T-cell (primary cell): ENCODE data around the gene C1orf159. TPM values are rescaled to one million over a fixed set of nuclear protein-coding genes. Genes with fewer than 3 reads are reported as not detected.

Experiments used
- ATAC-seq, 4 experiments: fragments of 200-7000 bp in 3 of 4; fragments of 150-1000 bp in 1 of 4; cut with Tn5 transposase; replicated peaks in 1 of 4; 1 replicate in 3 of 4; 2 replicates in 1 of 4; pipeline ENCODE4 v1.10.0; 2021; ENCODE audit warnings: moderate library complexity in 3 of 4, mild to moderate bottlenecking in 2 of 4, moderate number of reproducible peaks in 1 of 4
- CTCF ChIA-PET, 2 donors: fragments of 300-600 bp; sonication (Branson Sonifier 250); formaldehyde crosslinking; loops; one replicate each; lab custom pipeline; 2022; ENCODE audit warnings: antibody characterized with exemption in 2 of 2; lab: Charles Lee
- POLR2A ChIA-PET, 2 donors: fragments of 300-600 bp; sonication (Branson Sonifier 250); formaldehyde crosslinking; loops; one replicate each; lab custom pipeline; 2022; ENCODE audit warnings: antibody characterized with exemption in 2 of 2; lab: Charles Lee
- DNase-seq, 35 experiments: peaks; one replicate each; pipeline versions ENCODE4 v3.0.0 to v3.0.0-alpha.2; 2013 to 2023
- H3K27ac ChIP-seq: one replicate; pipeline ENCODE4 v1.5.1; 2013; ENCODE audit warnings: low read length
- H3K27me3 ChIP-seq, 2 experiments: replicated peaks in 1 of 2; 1 replicate in 1 of 2; 2 replicates in 1 of 2; pipeline versions ENCODE4 v1.6.1 to v1.7.0; 2013; ENCODE audit warnings: low read length in 1 of 2, mixed read lengths in 1 of 2; ENCODE audit not compliant: control insufficient read depth in 2 of 2, insufficient read depth in 2 of 2; ENCODE audit errors: extremely low read depth in 1 of 2
- H3K36me3 ChIP-seq, 2 donors: 1 replicate in 1 of 2; 2 replicates in 1 of 2; pipeline versions ENCODE4 v1.6.1 to v1.7.0; 2013; ENCODE audit warnings: low read length in 1 of 2; ENCODE audit not compliant: control insufficient read depth in 2 of 2, insufficient read depth in 1 of 2; ENCODE audit errors: extremely low read depth in 1 of 2
- H3K4me1 ChIP-seq, 2 experiments: 1 replicate in 1 of 2; 2 replicates in 1 of 2; pipeline versions ENCODE4 v1.6.1 to v1.7.0; 2013; ENCODE audit warnings: low read length in 2 of 2, mixed read lengths in 1 of 2; ENCODE audit not compliant: insufficient read depth in 2 of 2, control insufficient read depth in 1 of 2; ENCODE audit errors: extremely low read depth in 1 of 2
- H3K4me3 ChIP-seq, 2 donors: 1 replicate in 1 of 2; 2 replicates in 1 of 2; pipeline versions ENCODE4 v1.5.1 to v1.7.0; 2013; ENCODE audit warnings: mild to moderate bottlenecking in 2 of 2, low read length in 1 of 2, moderate library complexity in 1 of 2; ENCODE audit not compliant: control insufficient read depth in 1 of 2; ENCODE audit errors: extremely low read depth in 1 of 2
- H3K9me3 ChIP-seq: 2 replicates; pipeline ENCODE4 v1.7.0; 2013
- H3K27ac Mint-ChIP-seq, 2 donors: one replicate each; pipeline ENCODE4 v1.8.0; 2020 to 2021; ENCODE audit warnings: mild to moderate bottlenecking in 2 of 2, mixed read lengths in 2 of 2
- H3K27me3 Mint-ChIP-seq, 2 donors: one replicate each; pipeline ENCODE4 v1.8.0; 2021 to 2022; ENCODE audit warnings: mixed read lengths in 2 of 2
- H3K36me3 Mint-ChIP-seq: one replicate; pipeline ENCODE4 v1.8.0; 2021; ENCODE audit warnings: mixed read lengths
- H3K4me1 Mint-ChIP-seq, 3 donors: one replicate each; pipeline ENCODE4 v1.8.0; 2020 to 2022; ENCODE audit warnings: mixed read lengths in 3 of 3, mild to moderate bottlenecking in 1 of 3
- H3K4me3 Mint-ChIP-seq, 3 donors: one replicate each; pipeline ENCODE4 v1.8.0; 2020 to 2022; ENCODE audit warnings: mild to moderate bottlenecking in 3 of 3, mixed read lengths in 3 of 3, moderate library complexity in 3 of 3
- H3K9me3 Mint-ChIP-seq, 3 donors: one replicate each; pipeline ENCODE4 v1.8.0; 2020 to 2022; ENCODE audit warnings: mixed read lengths in 3 of 3
- WGBS: methylation state at CpG from one replicate; pipeline ENCODE4 v1.1.5; 2013; ENCODE audit warnings: missing lambda C conversion rate; ENCODE audit not compliant: insufficient coverage; 5-methylcytosine and 5-hydroxymethylcytosine counted together
- total RNA-seq, 35 experiments: library from RNA in 6 of 35; stranded (reverse) in 6 of 35; fragments of 120-200 nt in 1 of 35; gene quantifications; one replicate each; pipeline versions ENCODE4 v1.2.1 to v1.2.4 and lab custom pipeline; 2013 to 2026

C1orf159 gene
- total RNA-seq, 5 donors from 2014 or later (not counting 1 experiment from before 2014, with no cell fraction given) = 20.4 to 37.7 (median 22.5) TPM

DNA sequence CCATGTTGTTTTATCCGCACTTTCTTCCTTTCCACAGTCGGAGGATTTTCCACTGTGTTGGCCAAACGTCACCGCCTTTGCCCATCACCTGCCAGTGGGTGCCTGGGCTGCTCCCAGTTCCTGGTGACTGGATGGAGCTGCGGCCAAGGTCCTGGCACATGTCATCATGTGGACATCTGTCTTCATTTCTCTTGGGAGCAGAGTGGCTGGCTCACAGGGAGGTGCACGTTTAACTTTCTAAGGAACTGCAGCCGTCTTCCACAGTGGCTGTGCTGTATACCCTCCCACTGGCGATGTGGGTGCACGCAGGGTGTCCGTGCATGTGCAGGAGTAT, 22.3 kb downstream of the C1orf159 start:
- Mint-ChIP-seq H3K9me3 (no peaks in the 10 kb centered on the region), H3K4me1 (peaks cover 2 to 9% (median 7%) of the 10 kb centered on the region in 3 donors), H3K27ac (no peak overlapping the region), H3K36me3 (peaks cover 3% of the 10 kb centered on the region), H3K27me3 (no peaks in the 10 kb centered on the region), H3K4me3 (no peak overlapping the region)
- CTCF ChIA-PET = no interaction called here
- peaks cover 0 to 2% of the 10 kb centered on the region in 2 experiments for H3K4me1 ChIP-seq
- no peak overlapping the region for H3K27ac ChIP-seq
- no peak for ATAC-seq
- DNase-seq = no peak
- H3K9me3 ChIP-seq = no peaks in the 10 kb centered on the region
- H3K4me3 ChIP-seq = no peak overlapping the region
- no peaks in the 10 kb centered on the region for H3K36me3 ChIP-seq
- POLR2A ChIA-PET = no interaction called here
- H3K27me3 ChIP-seq = no peaks in the 10 kb centered on the region
- 85% methylated on average over 6 of the region's 10 CpGs for WGBS

DNA sequence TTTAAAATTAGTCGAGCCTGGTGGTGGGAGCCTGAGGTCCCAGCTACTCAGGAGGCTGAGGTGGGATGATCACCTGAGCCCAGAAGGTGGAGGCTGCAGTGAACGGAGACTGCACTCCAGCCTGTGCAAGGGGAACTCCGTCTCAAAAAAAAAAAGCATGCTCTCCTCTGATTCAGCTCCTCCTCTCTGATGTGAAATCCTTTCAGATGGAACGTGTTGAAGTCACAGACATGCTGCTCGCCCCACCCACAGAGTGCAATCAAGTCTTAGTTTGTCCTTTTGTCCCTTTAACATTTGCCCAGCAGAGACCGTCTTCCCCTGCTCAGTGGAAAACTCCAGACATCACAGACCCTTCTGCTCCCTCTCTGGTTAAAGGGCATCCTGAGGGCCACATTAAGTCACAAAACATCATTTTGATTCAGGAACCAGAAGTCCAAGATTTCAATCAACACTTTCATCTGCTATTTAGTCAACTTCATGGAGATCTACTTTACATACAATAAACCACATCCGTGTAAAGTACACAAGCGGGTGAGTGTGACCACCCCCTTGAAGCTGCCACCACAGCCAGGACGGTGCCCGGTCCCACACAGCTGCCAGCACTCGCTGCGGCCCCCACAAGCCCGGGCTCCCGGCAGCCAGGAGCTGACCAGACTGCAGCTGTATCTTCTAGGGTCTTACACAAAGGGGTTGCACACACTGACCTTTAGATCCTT, 22.8 kb downstream of the C1orf159 start:
- DNase-seq = no peak
- POLR2A ChIA-PET = no interaction called here

DNA sequence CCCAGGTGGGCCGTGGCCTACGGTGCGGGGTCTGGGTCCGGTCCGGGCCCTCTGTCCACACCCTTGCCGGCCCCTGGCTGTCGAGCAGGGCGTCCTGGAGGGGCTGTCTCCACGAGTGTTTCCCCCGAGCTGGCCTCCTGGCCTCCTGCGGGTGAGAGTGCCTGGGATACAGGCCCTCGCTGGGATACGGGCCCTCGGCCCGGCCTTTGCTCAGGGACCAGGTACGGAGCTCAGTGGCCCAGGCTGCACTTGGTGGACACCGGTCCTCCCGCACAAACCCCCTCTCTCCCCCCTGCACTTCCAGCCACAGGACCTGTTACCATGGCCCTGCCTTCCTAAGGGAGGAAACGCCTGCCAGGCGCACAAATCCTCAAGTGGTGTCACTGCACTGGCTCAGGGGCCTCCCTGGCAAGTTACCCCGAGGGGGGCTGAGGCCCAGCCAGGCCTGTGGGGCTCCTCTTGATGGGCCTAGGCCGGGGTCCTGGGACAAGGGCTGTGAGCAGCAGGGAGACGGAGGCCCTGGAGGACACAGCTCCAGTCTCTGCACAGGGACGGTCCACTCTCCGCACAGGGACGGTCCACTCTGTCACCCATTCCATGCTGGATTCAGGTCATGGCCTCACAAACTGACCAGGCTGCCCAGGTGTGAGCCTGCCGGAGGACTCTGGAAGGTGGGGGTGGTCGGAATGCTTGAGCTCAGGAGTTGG, 23.6 kb downstream of the C1orf159 start:
- no peak overlapping the region for H3K4me3 ChIP-seq
- H3K27me3 ChIP-seq = no peaks in the 10 kb centered on the region
- WGBS = 94% methylated on average over 27 of the region's 28 CpGs
- H3K27ac Mint-ChIP-seq = no peak overlapping the region
- CTCF ChIA-PET = no interaction called here
- DNase-seq (peak in 1 of 35 experiments; percentile 3), ATAC-seq (no peak)
- no peak overlapping the region for H3K27ac ChIP-seq
- no peaks in the 10 kb centered on the region for H3K4me1 ChIP-seq
- H3K36me3 Mint-ChIP-seq = peaks cover 3% of the 10 kb centered on the region
- no peaks in the 10 kb centered on the region for H3K4me1 Mint-ChIP-seq
- H3K4me3 Mint-ChIP-seq = no peak overlapping the region
- H3K27me3 Mint-ChIP-seq = no peaks in the 10 kb centered on the region
- H3K9me3 Mint-ChIP-seq = no peaks in the 10 kb centered on the region
- no peaks in the 10 kb centered on the region for H3K9me3 ChIP-seq
- H3K36me3 ChIP-seq = no peaks in the 10 kb centered on the region
- POLR2A ChIA-PET = no interaction called here

More for the DNA sequence above, 22.8 kb downstream of the C1orf159 start:
- no peaks in the 10 kb centered on the region for H3K9me3 ChIP-seq
- Mint-ChIP-seq H3K4me3 (no peak overlapping the region), H3K36me3 (peaks cover 3% of the 10 kb centered on the region), H3K4me1 (peaks cover 0 to 5% (median 4%) of the 10 kb centered on the region in 3 donors), H3K27ac (no peak overlapping the region), H3K27me3 (no peaks in the 10 kb centered on the region), H3K9me3 (no peaks in the 10 kb centered on the region)
- no peak for ATAC-seq
- no peaks in the 10 kb centered on the region for H3K36me3 ChIP-seq
- CTCF ChIA-PET = no interaction called here
- H3K4me3 ChIP-seq = no peak overlapping the region
- 75% methylated on average over 14 of the region's 14 CpGs for WGBS
- no peak overlapping the region for H3K27ac ChIP-seq
- H3K4me1 ChIP-seq = no peaks in the 10 kb centered on the region
- H3K27me3 ChIP-seq = no peaks in the 10 kb centered on the region

DNA sequence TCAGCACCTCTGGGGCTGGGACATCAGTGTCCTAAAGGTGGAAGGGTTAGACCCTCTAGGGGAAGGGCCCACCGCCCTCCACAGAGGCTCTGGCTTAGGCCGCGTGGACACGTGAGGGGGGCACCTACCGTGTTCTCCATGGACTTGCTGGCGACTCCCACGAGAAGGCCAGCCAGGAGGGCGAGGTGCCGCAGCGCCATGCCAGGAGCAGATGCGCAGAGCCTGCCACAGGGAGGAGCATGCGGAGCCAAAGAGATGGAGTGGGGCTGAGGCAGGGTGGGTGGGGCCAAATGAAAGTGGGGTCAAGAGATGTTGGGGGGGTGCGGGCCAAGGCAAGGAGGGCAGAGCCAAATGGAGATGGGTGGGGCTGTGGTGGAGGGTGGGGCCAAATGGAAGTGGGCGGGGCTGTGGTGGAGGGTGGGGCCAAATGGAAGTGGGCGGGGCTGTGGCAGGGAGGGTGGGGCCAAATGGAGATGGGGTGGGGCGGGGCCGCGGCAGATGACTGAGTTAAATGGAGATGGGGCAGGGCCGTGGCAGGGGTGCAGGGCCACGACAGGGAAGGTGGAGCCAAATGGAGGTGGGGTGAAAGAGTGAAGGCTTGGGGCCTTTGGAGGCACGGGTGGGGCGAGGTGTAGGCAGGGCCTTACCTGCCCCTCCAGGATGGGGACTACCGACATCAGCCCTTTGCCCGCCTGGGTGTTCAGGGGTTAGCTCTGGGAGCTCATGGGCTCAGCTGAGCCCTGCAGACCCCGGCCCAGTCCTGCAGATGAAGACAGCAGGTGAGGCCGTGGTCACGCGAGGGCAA, 24.3 kb downstream of the C1orf159 start:
- no peak overlapping the region for H3K4me3 Mint-ChIP-seq
- peak in 1 of 35 experiments; percentile 4 for DNase-seq
- no peaks in the 10 kb centered on the region for H3K9me3 Mint-ChIP-seq
- no peaks in the 10 kb centered on the region for H3K27me3 Mint-ChIP-seq
- no peaks in the 10 kb centered on the region for H3K36me3 ChIP-seq
- no peaks in the 10 kb centered on the region for H3K27me3 ChIP-seq
- WGBS = 96% methylated on average over 24 of the region's 28 CpGs
- no peak overlapping the region for H3K27ac ChIP-seq
- CTCF ChIA-PET = no interaction called here
- no peak overlapping the region for H3K4me3 ChIP-seq
- H3K4me1 ChIP-seq = no peaks in the 10 kb centered on the region
- H3K27ac Mint-ChIP-seq = no peak overlapping the region
- H3K4me1 Mint-ChIP-seq = no peaks in the 10 kb centered on the region
- POLR2A ChIA-PET = no interaction called here
- ATAC-seq = peak in 1 of 4 experiments; percentile 40
- no peaks in the 10 kb centered on the region for H3K9me3 ChIP-seq
- H3K36me3 Mint-ChIP-seq = peaks cover 6% of the 10 kb centered on the region

DNA sequence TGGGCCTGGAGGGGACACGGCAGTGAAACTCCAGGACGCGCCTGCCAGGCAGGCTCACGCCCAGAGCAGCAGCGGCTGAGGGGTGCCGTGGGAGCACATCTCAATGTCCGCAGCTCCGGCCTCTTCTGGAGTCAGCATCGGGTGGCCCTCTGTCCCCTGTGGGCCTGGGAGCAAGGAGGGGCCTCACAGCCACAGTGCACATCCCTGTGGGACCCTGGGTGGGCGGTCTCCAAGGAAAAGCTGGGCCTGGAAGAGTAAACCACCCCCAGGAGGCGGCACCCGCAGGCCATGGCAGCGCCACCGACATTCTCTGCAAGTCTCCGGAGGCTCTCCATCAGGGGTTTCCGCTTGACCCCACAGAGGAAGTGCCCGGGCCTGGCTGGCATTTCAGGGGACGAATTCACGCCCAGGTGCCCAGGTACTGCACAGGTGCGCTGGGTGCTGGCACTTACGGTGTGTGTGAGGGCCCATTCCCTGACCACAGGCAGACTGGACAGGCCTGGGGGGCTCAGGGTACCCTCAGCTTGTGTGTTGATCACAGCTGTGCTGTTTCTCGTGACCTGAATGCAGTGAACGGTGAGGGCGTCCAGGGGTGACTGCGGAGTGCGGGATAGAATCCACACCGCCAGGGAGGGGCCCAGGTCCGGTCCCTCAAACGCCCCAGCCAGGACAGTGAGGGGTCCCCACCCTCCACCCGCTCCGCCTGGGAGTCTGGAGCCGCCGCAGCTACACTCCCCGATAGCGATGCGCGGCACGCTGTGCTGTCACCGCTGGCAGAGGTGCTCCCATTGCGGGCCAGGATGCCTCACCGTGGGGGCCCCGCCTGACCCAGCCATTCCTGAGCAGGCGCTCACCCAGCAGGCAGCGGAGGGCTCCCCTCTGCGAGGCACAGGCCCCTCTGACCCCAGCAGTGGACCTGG, 25.2 kb downstream of the C1orf159 start:
- H3K27me3 Mint-ChIP-seq = no peaks in the 10 kb centered on the region
- H3K36me3 Mint-ChIP-seq = peaks cover 7% of the 10 kb centered on the region
- no peaks in the 10 kb centered on the region for H3K36me3 ChIP-seq
- H3K4me3 ChIP-seq = no peak overlapping the region
- H3K27ac Mint-ChIP-seq = no peak overlapping the region
- H3K27ac ChIP-seq = no peak overlapping the region
- 96% methylated on average over 42 of the region's 45 CpGs for WGBS
- POLR2A ChIA-PET = no interaction called here
- H3K27me3 ChIP-seq = no peaks in the 10 kb centered on the region
- ATAC-seq = no peak
- H3K4me1 ChIP-seq = no peaks in the 10 kb centered on the region
- no peaks in the 10 kb centered on the region for H3K9me3 ChIP-seq
- no peak for DNase-seq
- CTCF ChIA-PET = no interaction called here
- H3K4me3 Mint-ChIP-seq = no peak overlapping the region
- no peaks in the 10 kb centered on the region for H3K9me3 Mint-ChIP-seq
- no peaks in the 10 kb centered on the region for H3K4me1 Mint-ChIP-seq
